Measurements from ENCODE around the gene KRT39.

GRCh38 chr17:40997361-40997760 is 30.6 kb upstream of the KRT39 start:
- TF ChIP-seq POLR2A (IDR thresholded peaks at IDR 0.05; ENCODE audit: low read depth, low read length) (no peak), POLR2AphosphoS5 (IDR thresholded peaks at IDR 0.05; ENCODE audit: low read depth, low read length) (no peak), TAF1 (IDR thresholded peaks at IDR 0.05; ENCODE audit: borderline replicate concordance, low read depth, low read length) (no peak)

All from GM12892 (cell line).